Measurements from ENCODE around the gene EWSR1.

The EWSR1 gene

DNA sequence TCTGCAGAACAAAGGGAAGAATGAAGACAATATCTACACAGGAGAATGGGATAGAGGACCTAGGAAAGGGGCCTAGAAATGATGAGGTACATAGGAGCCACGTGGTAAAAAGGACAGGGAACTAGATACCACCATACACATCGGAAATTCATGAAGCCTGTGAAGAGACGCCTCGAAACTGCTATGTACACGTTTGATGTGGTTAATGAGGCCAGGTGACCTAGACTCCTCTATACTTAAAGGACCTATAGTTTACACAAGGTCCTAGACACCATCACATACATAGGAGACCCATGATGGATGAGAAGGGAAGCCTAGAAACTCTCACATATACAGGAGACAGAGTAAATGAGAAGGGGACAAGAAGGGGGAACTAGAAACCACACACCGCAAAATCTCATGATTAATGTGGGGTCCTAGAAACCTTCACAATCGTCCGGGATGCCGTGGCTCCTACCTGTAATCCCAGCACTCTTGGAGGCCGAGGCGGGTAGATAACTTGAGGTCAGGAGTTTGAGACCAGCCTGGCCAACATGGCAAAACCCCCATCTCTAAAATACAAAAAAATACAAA lies 24.1 kb upstream of the EWSR1 start:
- TF ChIP-seq, protein P1, sequence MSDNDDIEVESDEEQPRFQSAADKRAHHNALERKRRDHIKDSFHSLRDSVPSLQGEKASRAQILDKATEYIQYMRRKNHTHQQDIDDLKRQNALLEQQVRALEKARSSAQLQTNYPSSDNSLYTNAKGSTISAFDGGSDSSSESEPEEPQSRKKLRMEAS (IDR thresholded peaks at IDR 0.05): no peak

GRCh38 chr22:29244785-29245625 lies 23.1 kb upstream of the EWSR1 start:
- TF ChIP-seq TAF1 (IDR thresholded peaks at IDR 0.05; ENCODE audit: low read depth) (no peak), CREB1 (IDR thresholded peaks at IDR 0.05; ENCODE audit: low read depth) (no peak), NFIC (IDR thresholded peaks at IDR 0.05) (no peak), TEAD4 (IDR thresholded peaks at IDR 0.05) (no peak), REST (IDR thresholded peaks at IDR 0.05; ENCODE audit: low read depth) (no peak), EGR1 (IDR thresholded peaks at IDR 0.05) (no peak), ZBTB7A (IDR thresholded peaks at IDR 0.05; ENCODE audit: low read depth) (no peak), TCF12 (IDR thresholded peaks at IDR 0.05; ENCODE audit: low read depth) (no peak), EP300 (IDR thresholded peaks at IDR 0.05; ENCODE audit: borderline replicate concordance) (no peak), FOXM1 (IDR thresholded peaks at IDR 0.05; ENCODE audit: borderline replicate concordance, low read depth) (no peak), CEBPB (IDR thresholded peaks at IDR 0.05) (no peak), YY1 (IDR thresholded peaks at IDR 0.05; ENCODE audit: low read depth) (no peak)
- TF ChIP-seq, protein P1 (IDR thresholded peaks at IDR 0.05): no peak

GRCh38 chr22:29245626-29246385 lies 22.3 kb upstream of the EWSR1 start:
- TF ChIP-seq CREB1 (IDR thresholded peaks at IDR 0.05; ENCODE audit: low read depth): no peak
- TF ChIP-seq TAF1 (IDR thresholded peaks at IDR 0.05; ENCODE audit: low read depth): no peak
- TF ChIP-seq TEAD4 (IDR thresholded peaks at IDR 0.05): no peak
- TF ChIP-seq RAD21 (IDR thresholded peaks at IDR 0.05; ENCODE audit: low read depth): peak; percentile 95
- TF ChIP-seq ZBTB7A (IDR thresholded peaks at IDR 0.05; ENCODE audit: low read depth): no peak
- TF ChIP-seq TCF12 (IDR thresholded peaks at IDR 0.05; ENCODE audit: low read depth): no peak

DNA sequence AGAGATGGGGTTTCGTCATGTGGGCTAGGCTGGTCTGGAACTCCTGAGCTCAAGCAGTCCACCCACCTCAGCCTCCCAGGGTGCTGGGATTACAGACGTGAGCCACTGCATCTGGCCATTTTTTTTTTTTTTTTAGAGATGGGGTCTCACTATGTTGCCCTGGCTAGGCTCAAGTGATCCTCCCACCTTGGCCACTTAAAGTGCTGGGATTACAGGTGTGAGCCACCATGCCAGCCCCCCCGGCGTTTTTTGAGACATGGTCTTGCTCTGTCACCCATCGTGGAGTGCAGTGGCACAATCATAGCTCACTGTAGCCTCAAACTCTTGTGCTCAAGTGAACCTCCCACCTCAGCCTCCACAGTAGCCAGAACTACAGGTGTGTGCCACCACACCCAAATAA lies 16.8 kb upstream of the EWSR1 start:
- TF ChIP-seq ZBTB7A (IDR thresholded peaks at IDR 0.05; ENCODE audit: low read depth) (no peak), CREB1 (IDR thresholded peaks at IDR 0.05; ENCODE audit: low read depth) (no peak), FOXM1 (IDR thresholded peaks at IDR 0.05; ENCODE audit: borderline replicate concordance, low read depth) (no peak), REST (IDR thresholded peaks at IDR 0.05; ENCODE audit: low read depth) (no peak), EP300 (IDR thresholded peaks at IDR 0.05; ENCODE audit: borderline replicate concordance) (no peak), TEAD4 (IDR thresholded peaks at IDR 0.05) (no peak), USF1 (IDR thresholded peaks at IDR 0.05) (no peak), TCF12 (IDR thresholded peaks at IDR 0.05; ENCODE audit: low read depth) (no peak), NFIC (IDR thresholded peaks at IDR 0.05) (no peak), RAD21 (IDR thresholded peaks at IDR 0.05; ENCODE audit: low read depth) (no peak), EGR1 (IDR thresholded peaks at IDR 0.05) (no peak), YY1 (IDR thresholded peaks at IDR 0.05; ENCODE audit: low read depth) (no peak), TAF1 (IDR thresholded peaks at IDR 0.05; ENCODE audit: low read depth) (no peak)

DNA sequence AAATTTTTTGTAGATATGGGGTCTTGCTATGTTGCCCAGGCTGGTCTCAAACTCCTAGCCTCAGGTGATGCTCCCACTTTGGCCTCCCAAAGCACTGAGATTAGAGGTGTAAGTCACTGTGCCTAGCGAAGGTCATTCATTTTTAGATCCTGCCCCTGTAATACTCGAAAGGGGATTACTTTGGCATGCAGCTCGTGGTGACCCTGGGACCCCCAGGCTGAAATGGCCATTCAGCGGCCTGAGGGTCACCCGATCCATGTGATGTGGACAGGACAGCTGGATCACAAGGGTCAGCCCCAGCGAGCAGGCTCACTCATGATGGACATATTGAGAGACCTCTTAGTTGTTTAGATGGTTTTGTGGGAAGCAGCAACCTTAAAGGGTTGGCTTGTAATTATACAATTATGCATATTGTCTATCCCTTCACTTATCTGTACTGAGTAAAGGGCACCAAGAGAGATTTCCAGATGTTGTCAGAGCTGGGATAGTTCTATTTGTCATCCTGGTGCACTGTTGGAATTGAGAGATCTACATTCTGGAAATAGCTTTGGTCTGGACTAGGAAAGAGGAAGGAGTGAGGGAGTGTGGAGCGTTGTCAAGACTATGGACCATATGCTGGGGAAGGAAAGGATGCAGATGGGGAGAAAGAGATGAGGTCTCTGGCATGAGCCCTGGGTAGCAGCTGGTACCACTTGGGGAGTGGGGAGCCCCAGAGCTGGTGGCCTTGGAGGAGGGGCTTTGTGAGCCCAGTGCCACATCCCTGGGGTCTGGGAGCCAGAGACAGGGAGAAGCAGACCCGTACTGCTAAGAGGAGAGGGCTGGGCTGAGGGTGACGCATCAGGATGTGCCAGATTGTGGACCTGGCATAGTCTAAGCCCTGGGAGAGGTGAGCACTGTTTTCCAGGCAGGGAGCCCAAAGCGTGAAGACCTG lies 15.8 kb upstream of the EWSR1 start:
- no peak for TF ChIP-seq EGR1 (IDR thresholded peaks at IDR 0.05)
- TF ChIP-seq EP300 (IDR thresholded peaks at IDR 0.05; ENCODE audit: borderline replicate concordance): no peak
- TF ChIP-seq NFIC (IDR thresholded peaks at IDR 0.05): no peak
- TF ChIP-seq YY1 (IDR thresholded peaks at IDR 0.05; ENCODE audit: low read depth): no peak
- TF ChIP-seq CREB1 (IDR thresholded peaks at IDR 0.05; ENCODE audit: low read depth): no peak
- no peak for TF ChIP-seq CEBPB (IDR thresholded peaks at IDR 0.05)
- no peak for TF ChIP-seq REST (IDR thresholded peaks at IDR 0.05; ENCODE audit: low read depth)
- no peak for TF ChIP-seq TEAD4 (IDR thresholded peaks at IDR 0.05)
- TF ChIP-seq, protein P1 (IDR thresholded peaks at IDR 0.05): no peak
- TF ChIP-seq RAD21 (IDR thresholded peaks at IDR 0.05; ENCODE audit: low read depth): no peak
- TF ChIP-seq FOXM1 (IDR thresholded peaks at IDR 0.05; ENCODE audit: borderline replicate concordance, low read depth): no peak
- TF ChIP-seq TAF1 (IDR thresholded peaks at IDR 0.05; ENCODE audit: low read depth): no peak
- TF ChIP-seq USF1 (IDR thresholded peaks at IDR 0.05): no peak
- no peak for TF ChIP-seq ZBTB7A (IDR thresholded peaks at IDR 0.05; ENCODE audit: low read depth)
- TF ChIP-seq TCF12 (IDR thresholded peaks at IDR 0.05; ENCODE audit: low read depth): no peak
